ENCODE measurements around the gene SLX4IP.

SLX4IP gene

GRCh38 chr20:10501402-10501801 lies 66.3 kb downstream of the SLX4IP start:
- TF ChIP-seq TAF1 (IDR thresholded peaks at IDR 0.05; ENCODE audit: borderline replicate concordance, insufficient read depth, low read length), result no peak
- no peak for TF ChIP-seq POLR2AphosphoS5 (IDR thresholded peaks at IDR 0.05; ENCODE audit: low read depth, low read length)
- TF ChIP-seq REST (IDR thresholded peaks at IDR 0.05; ENCODE audit: insufficient read depth in 1 of 2, low read depth in 2 of 2, low read length in 2 of 2), result no peak
- no peak for TF ChIP-seq FOXP2 (optimal IDR thresholded peaks at IDR 0.05; ENCODE audit: borderline replicate concordance, extremely low read depth, extremely low read length, insufficient read depth)
- no peak for TF ChIP-seq SIN3A (IDR thresholded peaks at IDR 0.05; ENCODE audit: borderline replicate concordance, insufficient read depth, low read length)

DNA sequence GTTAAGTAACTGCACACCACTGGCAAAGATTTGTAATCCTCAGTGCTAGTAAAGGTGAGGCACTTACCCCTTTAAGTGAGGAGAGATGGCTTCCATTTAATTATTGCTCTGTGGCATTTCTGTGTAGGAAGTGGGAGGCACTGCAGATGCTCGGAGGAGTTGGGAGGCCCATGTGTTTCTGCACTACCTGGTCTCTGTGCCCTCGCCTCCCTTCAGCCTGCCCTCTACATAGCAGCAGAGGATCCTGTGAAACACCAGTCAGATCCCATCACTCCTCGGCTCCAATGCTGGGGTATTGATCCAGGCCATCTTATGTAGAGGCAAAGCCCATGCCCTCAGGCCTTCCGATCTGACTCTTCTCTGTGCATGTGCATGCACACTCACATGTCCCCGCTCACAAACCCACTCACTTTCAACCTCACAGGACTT lies 67.0 kb downstream of the SLX4IP start:
- TF ChIP-seq SIN3A (IDR thresholded peaks at IDR 0.05; ENCODE audit: borderline replicate concordance, insufficient read depth, low read length) (no peak), POLR2AphosphoS5 (IDR thresholded peaks at IDR 0.05; ENCODE audit: low read depth, low read length) (no peak), REST (IDR thresholded peaks at IDR 0.05; ENCODE audit: insufficient read depth in 1 of 2, low read depth in 2 of 2, low read length in 2 of 2) (no peak), FOXP2 (optimal IDR thresholded peaks at IDR 0.05; ENCODE audit: borderline replicate concordance, extremely low read depth, extremely low read length, insufficient read depth) (no peak), TAF1 (IDR thresholded peaks at IDR 0.05; ENCODE audit: borderline replicate concordance, insufficient read depth, low read length) (no peak)

DNA sequence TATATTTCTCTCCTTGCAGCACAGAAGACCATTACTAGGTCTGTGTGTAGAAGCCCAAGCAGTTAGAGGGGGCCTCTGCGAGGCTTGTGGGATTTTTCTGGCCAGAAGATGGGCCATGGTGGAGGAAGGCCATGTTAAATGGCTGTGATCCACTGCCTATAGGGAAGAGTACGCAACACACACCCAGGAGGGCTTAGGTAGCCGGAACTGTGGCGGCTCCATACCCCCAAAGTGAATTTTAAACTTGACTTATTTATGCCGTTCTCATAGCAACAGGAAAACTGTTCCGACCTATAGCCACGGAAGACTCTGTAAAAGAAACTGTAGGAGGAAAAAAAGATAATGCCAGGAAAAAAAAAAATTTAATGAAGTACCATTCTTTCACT lies 69.5 kb downstream of the SLX4IP start:
- TF ChIP-seq REST (IDR thresholded peaks at IDR 0.05; ENCODE audit: insufficient read depth in 1 of 2, low read depth in 2 of 2, low read length in 2 of 2) (no peak), TAF1 (IDR thresholded peaks at IDR 0.05; ENCODE audit: borderline replicate concordance, insufficient read depth, low read length) (no peak), FOXP2 (optimal IDR thresholded peaks at IDR 0.05; ENCODE audit: borderline replicate concordance, extremely low read depth, extremely low read length, insufficient read depth) (no peak), SIN3A (IDR thresholded peaks at IDR 0.05; ENCODE audit: borderline replicate concordance, insufficient read depth, low read length) (no peak), POLR2AphosphoS5 (IDR thresholded peaks at IDR 0.05; ENCODE audit: low read depth, low read length) (no peak)

GRCh38 chr20:10504994-10505730 lies 70.1 kb downstream of the SLX4IP start:
- TF ChIP-seq SIN3A (IDR thresholded peaks at IDR 0.05; ENCODE audit: borderline replicate concordance, insufficient read depth, low read length), result no peak
- TF ChIP-seq REST (IDR thresholded peaks at IDR 0.05; ENCODE audit: insufficient read depth in 1 of 2, low read depth in 2 of 2, low read length in 2 of 2), result no peak
- TF ChIP-seq FOXP2 (optimal IDR thresholded peaks at IDR 0.05; ENCODE audit: borderline replicate concordance, extremely low read depth, extremely low read length, insufficient read depth), result no peak
- no peak for TF ChIP-seq TAF1 (IDR thresholded peaks at IDR 0.05; ENCODE audit: borderline replicate concordance, insufficient read depth, low read length)
- no peak for TF ChIP-seq POLR2AphosphoS5 (IDR thresholded peaks at IDR 0.05; ENCODE audit: low read depth, low read length)

All from PFSK-1 (cell line).